K562 (cell line): ENCODE data around the gene SCAMP2. TPM values are rescaled to one million over a fixed set of nuclear protein-coding genes. Genes with fewer than 3 reads are reported as not detected.

Experiments
- BRD4 ChIP-seq: fragments of 200-600 bp; sonication (generic); IDR thresholded peaks from 2 replicates; pipeline ENCODE4 v1.6.1; 2017; ENCODE audit warnings: inconsistent platforms
- COPS2 ChIP-seq: fragments of 450-650 bp; conservative IDR thresholded peaks from 2 replicates; pipeline ENCODE4 v1.6.1; 2016; ENCODE audit warnings: mild to moderate bottlenecking, moderate library complexity
- CSDE1 ChIP-seq, 2 experiments: fragments of 450-650 bp; IDR thresholded peaks; 2 replicates each; pipeline ENCODE4 v1.6.1; 2016; ENCODE audit warnings: mild to moderate bottlenecking in 1 of 2
- HMG20A ChIP-seq: fragments of 450-650 bp; formaldehyde crosslinking; conservative IDR thresholded peaks from 2 replicates; pipeline ENCODE4 v1.4.0; 2020; ENCODE audit warnings: mild to moderate bottlenecking, mixed read lengths
- HNRNPK ChIP-seq: fragments of 200-400 bp; formaldehyde crosslinking; IDR thresholded peaks from one replicate; pipeline ENCODE4 v1.6.1; 2018; ENCODE audit warnings: mild to moderate bottlenecking, low read depth, low read length; ENCODE audit not compliant: poor library complexity, severe bottlenecking
- KAT7 ChIP-seq: sonication (generic); formaldehyde crosslinking; IDR thresholded peaks from 2 replicates; pipeline ENCODE4 v1.8.0; 2022; ENCODE audit warnings: missing genetic modification reagents, mild to moderate bottlenecking, borderline replicate concordance
- NCOA2 ChIP-seq, 2 experiments: fragments of 450-650 bp; IDR thresholded peaks; 2 replicates each; pipeline ENCODE4 v1.6.1; 2018; ENCODE audit warnings: mild to moderate bottlenecking in 2 of 2, moderate library complexity in 1 of 2; ENCODE audit not compliant: partially characterized antibody in 2 of 2
- POLR2G ChIP-seq: fragments of 200-400 bp; formaldehyde crosslinking; IDR thresholded peaks from 2 replicates; pipeline ENCODE4 v1.6.1; 2017; ENCODE audit warnings: low read depth, mild to moderate bottlenecking, antibody characterized with exemption, low read length, moderate library complexity
- SOX6 ChIP-seq: fragments of 450-650 bp; IDR thresholded peaks from 2 replicates; pipeline ENCODE4 v1.6.1; 2014; ENCODE audit warnings: mild to moderate bottlenecking
- ZC3H8 ChIP-seq: fragments of 450-650 bp; IDR thresholded peaks from 2 replicates; pipeline ENCODE4 v1.6.1; 2017
- polyA plus RNA-seq, 8 experiments: library from polyadenylated mRNA; depleted of rRNA in 4 of 8; stranded (reverse) in 5 of 8; unstranded in 3 of 8; fragments of >200 nt; fragmentation: Nextera tagmentation in 2 of 8; fragmentation: Illumina TruSeq in 1 of 8; extraction: Ambion mirVana in 2 of 8; extraction: Trizol in 1 of 8; gene quantifications; 2 replicates each; pipeline versions ENCODE4 v1.2.1 to v1.2.3, GENCODE V29; 2011 to 2014; ENCODE audit warnings: inconsistent platforms in 1 of 8, missing spikeins in 1 of 8
- total RNA-seq, 7 experiments: library from RNA; depleted of rRNA in 6 of 7; stranded (reverse); fragments of >200 nt in 6 of 7; fragmentation: Illumina TruSeq in 2 of 7; extraction: Trizol in 2 of 7; gene quantifications; 2 replicates each; pipeline versions ENCODE4 v1.2.1 to v1.2.3, GENCODE V29; 2011 to 2021; ENCODE audit warnings: low replicate concordance in 1 of 7
- TF ChIP-seq, protein P1 (sequence below): sonication (generic); formaldehyde crosslinking; IDR thresholded peaks from 2 replicates; pipeline ENCODE4 v1.8.1; 2023; ENCODE audit warnings: mild to moderate bottlenecking, missing genetic modification reagents, moderate library complexity
- TF ChIP-seq, protein P2 (sequence below): fragments of 450-650 bp; IDR thresholded peaks from 2 replicates; pipeline ENCODE4 v1.6.1; 2017; ENCODE audit warnings: antibody characterized with exemption, mild to moderate bottlenecking
- TF ChIP-seq, protein P3 (sequence below): fragments of 150-350 bp; conservative IDR thresholded peaks from 2 replicates; pipeline ENCODE4 v1.6.1; 2014; ENCODE audit warnings: low read length
- TF ChIP-seq, protein P4 (sequence below), 3 experiments: fragments of 200-800 bp in 1 of 3; fragments of 250-450 bp in 1 of 3; fragments of 450-650 bp in 1 of 3; sonication (Bioruptor Pico) in 1 of 3; sonication (Bioruptor generic) in 1 of 3; formaldehyde crosslinking in 1 of 3; IDR thresholded peaks; 2 replicates each; pipeline versions ENCODE4 v1.6.1 to v1.8.0; 2016 to 2022; ENCODE audit warnings: mild to moderate bottlenecking in 2 of 3, missing genetic modification characterization in 2 of 3, missing compliant biosample characterization in 1 of 3, moderate library complexity in 1 of 3

Gene SCAMP2
- total and polyA plus RNA-seq, 9 of the 15 experiments (the other 6 are each of a cell fraction or from before 2014, with no cell fraction given), result 5.9 to 61.1 (median 20.1) TPM

DNA sequence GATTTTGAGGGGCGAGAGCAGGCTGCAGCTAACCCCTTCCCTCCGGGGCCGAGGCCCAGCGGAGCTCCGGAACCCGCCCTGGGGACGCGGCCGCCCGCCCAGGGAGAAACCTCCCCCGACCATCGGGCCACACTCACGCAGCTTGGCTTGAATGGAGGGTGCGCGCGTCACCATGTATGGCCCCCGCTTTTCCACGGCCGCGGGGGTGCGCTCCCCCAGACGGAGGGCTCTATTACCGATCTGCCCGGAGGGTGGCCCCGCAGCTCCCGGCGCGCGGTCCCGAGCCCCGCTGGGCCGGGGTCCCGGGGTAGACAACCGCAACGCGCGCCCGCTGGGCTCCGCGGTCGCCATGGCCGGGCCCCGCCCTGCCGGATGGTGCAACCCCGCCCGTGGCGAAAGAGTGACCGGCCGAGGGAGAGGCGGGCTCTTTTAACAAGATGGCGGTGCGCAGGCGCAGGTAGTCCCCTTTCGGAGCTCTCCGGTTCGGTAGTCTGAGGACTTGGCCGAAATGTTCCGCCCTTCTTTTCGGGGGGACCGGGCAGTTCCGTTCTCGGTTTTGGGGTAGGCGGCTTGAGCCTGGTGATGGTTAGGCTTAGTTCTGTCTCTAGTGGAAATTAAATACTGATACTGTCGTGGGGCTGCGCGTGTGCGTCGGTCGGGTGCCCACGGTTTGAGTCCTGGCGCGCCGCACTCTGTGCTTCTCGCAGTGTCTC lies 33.4 kb upstream of the SCAMP2 start, which contains the start of gene FAM219B (continued):
- TF ChIP-seq, protein P1, sequence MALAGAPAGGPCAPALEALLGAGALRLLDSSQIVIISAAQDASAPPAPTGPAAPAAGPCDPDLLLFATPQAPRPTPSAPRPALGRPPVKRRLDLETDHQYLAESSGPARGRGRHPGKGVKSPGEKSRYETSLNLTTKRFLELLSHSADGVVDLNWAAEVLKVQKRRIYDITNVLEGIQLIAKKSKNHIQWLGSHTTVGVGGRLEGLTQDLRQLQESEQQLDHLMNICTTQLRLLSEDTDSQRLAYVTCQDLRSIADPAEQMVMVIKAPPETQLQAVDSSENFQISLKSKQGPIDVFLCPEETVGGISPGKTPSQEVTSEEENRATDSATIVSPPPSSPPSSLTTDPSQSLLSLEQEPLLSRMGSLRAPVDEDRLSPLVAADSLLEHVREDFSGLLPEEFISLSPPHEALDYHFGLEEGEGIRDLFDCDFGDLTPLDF (CRISPR knock-in tag), result peak; percentile 88
- TF ChIP-seq HNRNPK, result no peak
- no peak for TF ChIP-seq ZC3H8
- peak; percentile 98 for TF ChIP-seq POLR2G
- TF ChIP-seq KAT7 (CRISPR knock-in tag), result no peak
- 0 out of 2 replicates have a peak, but pooled peaks have one; percentile 31 for TF ChIP-seq SOX6
- no peak for TF ChIP-seq HMG20A (CRISPR knock-in tag)
- TF ChIP-seq, protein P2, sequence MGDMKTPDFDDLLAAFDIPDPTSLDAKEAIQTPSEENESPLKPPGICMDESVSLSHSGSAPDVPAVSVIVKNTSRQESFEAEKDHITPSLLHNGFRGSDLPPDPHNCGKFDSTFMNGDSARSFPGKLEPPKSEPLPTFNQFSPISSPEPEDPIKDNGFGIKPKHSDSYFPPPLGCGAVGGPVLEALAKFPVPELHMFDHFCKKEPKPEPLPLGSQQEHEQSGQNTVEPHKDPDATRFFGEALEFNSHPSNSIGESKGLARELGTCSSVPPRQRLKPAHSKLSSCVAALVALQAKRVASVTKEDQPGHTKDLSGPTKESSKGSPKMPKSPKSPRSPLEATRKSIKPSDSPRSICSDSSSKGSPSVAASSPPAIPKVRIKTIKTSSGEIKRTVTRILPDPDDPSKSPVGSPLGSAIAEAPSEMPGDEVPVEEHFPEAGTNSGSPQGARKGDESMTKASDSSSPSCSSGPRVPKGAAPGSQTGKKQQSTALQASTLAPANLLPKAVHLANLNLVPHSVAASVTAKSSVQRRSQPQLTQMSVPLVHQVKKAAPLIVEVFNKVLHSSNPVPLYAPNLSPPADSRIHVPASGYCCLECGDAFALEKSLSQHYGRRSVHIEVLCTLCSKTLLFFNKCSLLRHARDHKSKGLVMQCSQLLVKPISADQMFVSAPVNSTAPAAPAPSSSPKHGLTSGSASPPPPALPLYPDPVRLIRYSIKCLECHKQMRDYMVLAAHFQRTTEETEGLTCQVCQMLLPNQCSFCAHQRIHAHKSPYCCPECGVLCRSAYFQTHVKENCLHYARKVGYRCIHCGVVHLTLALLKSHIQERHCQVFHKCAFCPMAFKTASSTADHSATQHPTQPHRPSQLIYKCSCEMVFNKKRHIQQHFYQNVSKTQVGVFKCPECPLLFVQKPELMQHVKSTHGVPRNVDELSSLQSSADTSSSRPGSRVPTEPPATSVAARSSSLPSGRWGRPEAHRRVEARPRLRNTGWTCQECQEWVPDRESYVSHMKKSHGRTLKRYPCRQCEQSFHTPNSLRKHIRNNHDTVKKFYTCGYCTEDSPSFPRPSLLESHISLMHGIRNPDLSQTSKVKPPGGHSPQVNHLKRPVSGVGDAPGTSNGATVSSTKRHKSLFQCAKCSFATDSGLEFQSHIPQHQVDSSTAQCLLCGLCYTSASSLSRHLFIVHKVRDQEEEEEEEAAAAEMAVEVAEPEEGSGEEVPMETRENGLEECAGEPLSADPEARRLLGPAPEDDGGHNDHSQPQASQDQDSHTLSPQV, result peak; percentile 38; the same call in 1 of the 2 replicates
- TF ChIP-seq, protein P3, sequence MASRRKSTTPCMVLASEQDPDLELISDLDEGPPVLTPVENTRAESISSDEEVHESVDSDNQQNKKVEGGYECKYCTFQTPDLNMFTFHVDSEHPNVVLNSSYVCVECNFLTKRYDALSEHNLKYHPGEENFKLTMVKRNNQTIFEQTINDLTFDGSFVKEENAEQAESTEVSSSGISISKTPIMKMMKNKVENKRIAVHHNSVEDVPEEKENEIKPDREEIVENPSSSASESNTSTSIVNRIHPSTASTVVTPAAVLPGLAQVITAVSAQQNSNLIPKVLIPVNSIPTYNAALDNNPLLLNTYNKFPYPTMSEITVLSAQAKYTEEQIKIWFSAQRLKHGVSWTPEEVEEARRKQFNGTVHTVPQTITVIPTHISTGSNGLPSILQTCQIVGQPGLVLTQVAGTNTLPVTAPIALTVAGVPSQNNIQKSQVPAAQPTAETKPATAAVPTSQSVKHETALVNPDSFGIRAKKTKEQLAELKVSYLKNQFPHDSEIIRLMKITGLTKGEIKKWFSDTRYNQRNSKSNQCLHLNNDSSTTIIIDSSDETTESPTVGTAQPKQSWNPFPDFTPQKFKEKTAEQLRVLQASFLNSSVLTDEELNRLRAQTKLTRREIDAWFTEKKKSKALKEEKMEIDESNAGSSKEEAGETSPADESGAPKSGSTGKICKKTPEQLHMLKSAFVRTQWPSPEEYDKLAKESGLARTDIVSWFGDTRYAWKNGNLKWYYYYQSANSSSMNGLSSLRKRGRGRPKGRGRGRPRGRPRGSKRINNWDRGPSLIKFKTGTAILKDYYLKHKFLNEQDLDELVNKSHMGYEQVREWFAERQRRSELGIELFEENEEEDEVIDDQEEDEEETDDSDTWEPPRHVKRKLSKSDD, result 0 out of 2 replicates have a peak, but pooled peaks have one; percentile 29
- TF ChIP-seq, protein P4, sequence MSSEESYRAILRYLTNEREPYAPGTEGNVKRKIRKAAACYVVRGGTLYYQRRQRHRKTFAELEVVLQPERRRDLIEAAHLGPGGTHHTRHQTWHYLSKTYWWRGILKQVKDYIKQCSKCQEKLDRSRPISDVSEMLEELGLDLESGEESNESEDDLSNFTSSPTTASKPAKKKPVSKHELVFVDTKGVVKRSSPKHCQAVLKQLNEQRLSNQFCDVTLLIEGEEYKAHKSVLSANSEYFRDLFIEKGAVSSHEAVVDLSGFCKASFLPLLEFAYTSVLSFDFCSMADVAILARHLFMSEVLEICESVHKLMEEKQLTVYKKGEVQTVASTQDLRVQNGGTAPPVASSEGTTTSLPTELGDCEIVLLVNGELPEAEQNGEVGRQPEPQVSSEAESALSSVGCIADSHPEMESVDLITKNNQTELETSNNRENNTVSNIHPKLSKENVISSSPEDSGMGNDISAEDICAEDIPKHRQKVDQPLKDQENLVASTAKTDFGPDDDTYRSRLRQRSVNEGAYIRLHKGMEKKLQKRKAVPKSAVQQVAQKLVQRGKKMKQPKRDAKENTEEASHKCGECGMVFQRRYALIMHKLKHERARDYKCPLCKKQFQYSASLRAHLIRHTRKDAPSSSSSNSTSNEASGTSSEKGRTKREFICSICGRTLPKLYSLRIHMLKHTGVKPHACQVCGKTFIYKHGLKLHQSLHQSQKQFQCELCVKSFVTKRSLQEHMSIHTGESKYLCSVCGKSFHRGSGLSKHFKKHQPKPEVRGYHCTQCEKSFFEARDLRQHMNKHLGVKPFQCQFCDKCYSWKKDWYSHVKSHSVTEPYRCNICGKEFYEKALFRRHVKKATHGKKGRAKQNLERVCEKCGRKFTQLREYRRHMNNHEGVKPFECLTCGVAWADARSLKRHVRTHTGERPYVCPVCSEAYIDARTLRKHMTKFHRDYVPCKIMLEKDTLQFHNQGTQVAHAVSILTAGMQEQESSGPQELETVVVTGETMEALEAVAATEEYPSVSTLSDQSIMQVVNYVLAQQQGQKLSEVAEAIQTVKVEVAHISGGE (CRISPR knock-in tag; IDR thresholded peaks at IDR 0.05), result peak; percentile 20 to 96 (median 67); a peak in 3 of 6 replicates
- no peak for TF ChIP-seq NCOA2 (IDR thresholded peaks at IDR 0.05; ENCODE audit: partially characterized antibody in 2 of 2)
- TF ChIP-seq COPS2, result no peak
- TF ChIP-seq BRD4, result 0 out of 2 replicates have a peak, but pooled peaks have one; percentile 33
- TF ChIP-seq CSDE1 (IDR thresholded peaks at IDR 0.05), result no peak
